ENCODE data around the gene UBE2E2.

UBE2E2 gene

DNA sequence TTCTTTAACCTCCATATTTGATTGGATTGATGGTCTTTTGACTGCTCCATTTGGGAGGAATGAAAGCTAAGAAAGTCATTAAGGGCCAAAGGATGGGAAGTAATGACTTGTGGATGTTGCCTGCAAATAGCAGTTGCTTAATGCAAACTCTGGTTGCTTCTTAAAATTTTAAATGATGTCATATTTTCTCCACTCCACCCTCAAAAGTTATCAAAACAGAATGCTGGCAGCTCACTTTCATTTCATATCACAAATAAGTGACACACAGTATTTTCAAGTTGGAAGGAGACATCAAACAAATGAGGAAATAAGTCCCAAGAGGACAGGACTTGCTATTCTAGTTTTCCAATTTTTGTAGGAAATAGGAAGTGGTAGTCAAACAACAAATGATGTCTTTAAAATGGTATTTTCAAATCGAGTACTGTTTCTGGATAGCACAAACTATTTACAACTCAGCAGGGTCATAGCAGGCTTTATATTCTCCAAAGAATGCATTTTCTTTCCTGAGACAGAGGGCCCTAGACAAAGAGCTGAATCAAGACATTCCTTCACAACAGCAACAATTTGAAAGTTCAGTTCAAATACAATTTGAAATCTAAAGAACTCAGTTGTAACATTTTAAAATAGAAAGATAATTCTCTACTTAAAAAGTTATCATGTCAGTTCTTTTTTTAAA, 437.5 kb downstream of the UBE2E2 start:
- no peak for DNase-seq
